Astrocyte (in vitro differentiated cells and primary cell): ENCODE measurements around the gene QRFP.

Experiments used
- CTCF ChIP-seq: IDR thresholded peaks from 2 replicates; pipeline ENCODE4 v1.5.1; 2011; ENCODE audit warnings: low read depth, mild to moderate bottlenecking, inconsistent platforms, low read length, moderate library complexity; ENCODE audit not compliant: insufficient read depth
- EZH2 ChIP-seq: IDR thresholded peaks from 2 replicates; pipeline ENCODE4 v1.6.1; 2012; ENCODE audit warnings: mild to moderate bottlenecking, low read length, inconsistent platforms; ENCODE audit not compliant: insufficient read depth

GRCh38 chr9:130888146-130888885 lies 8.3 kb downstream of the QRFP start:
- TF ChIP-seq CTCF (no peak), EZH2 (no peak)
